ENCODE measurements around the gene SPATA25.
"Not testable (repeated sequence)": the region's sequence is repeated elsewhere in the genome, so short reads cannot be mapped to it uniquely, and the experiment has no call there.

Gene SPATA25

GRCh38 chr20:45904583-45905504 is 17.4 kb upstream of the SPATA25 start:
- Histone ChIP-seq H3K4me3 (ENCODE audit: low read depth in 1 of 2, low read length in 2 of 2) (no peak overlapping the region), H3K4me1 (ENCODE audit: control insufficient read depth in 1 of 2, insufficient read depth in 2 of 2, low read length in 2 of 2) (peaks cover 6 to 7% of the 10 kb centered on the region in 2 donors), H3K27ac (ENCODE audit: low read depth, low read length) (no peak overlapping the region), H3K9ac (ENCODE audit: low read depth in 1 of 2, low read length in 2 of 2) (no peak overlapping the region), H3K9me3 (ENCODE audit: control insufficient read depth in 1 of 2, low read length in 2 of 2) (no peaks in the 10 kb centered on the region), H3K36me3 (ENCODE audit: control insufficient read depth in 1 of 2, insufficient read depth in 2 of 2, low read length in 2 of 2) (peaks cover 0 to 9% of the 10 kb centered on the region in 2 donors), H3K27me3 (ENCODE audit: control insufficient read depth in 1 of 2, insufficient read depth in 2 of 2, low read length in 2 of 2) (no peaks in the 10 kb centered on the region)

- no peaks in the 10 kb centered on the region for H3K9me3 ChIP-seq (ENCODE audit: control insufficient read depth in 1 of 2, low read length in 2 of 2)
- H3K4me1 ChIP-seq (ENCODE audit: control insufficient read depth in 1 of 2, insufficient read depth in 2 of 2, low read length in 2 of 2), result no peaks in the 10 kb centered on the region
- no peaks in the 10 kb centered on the region for H3K27me3 ChIP-seq (ENCODE audit: control insufficient read depth in 1 of 2, insufficient read depth in 2 of 2, low read length in 2 of 2)
- H3K4me3 ChIP-seq (ENCODE audit: low read depth in 1 of 2, low read length in 2 of 2), result no peak overlapping the region
- H3K9ac ChIP-seq (ENCODE audit: low read depth in 1 of 2, low read length in 2 of 2), result no peak overlapping the region
- peaks cover 8 to 27% of the 10 kb centered on the region in 2 donors for H3K36me3 ChIP-seq (ENCODE audit: control insufficient read depth in 1 of 2, insufficient read depth in 2 of 2, low read length in 2 of 2)
- H3K27ac ChIP-seq (ENCODE audit: low read depth, low read length), result no peak overlapping the region
Measured at GRCh38 chr20:45902199-45902701, 14.8 kb upstream of the SPATA25 start.

DNA sequence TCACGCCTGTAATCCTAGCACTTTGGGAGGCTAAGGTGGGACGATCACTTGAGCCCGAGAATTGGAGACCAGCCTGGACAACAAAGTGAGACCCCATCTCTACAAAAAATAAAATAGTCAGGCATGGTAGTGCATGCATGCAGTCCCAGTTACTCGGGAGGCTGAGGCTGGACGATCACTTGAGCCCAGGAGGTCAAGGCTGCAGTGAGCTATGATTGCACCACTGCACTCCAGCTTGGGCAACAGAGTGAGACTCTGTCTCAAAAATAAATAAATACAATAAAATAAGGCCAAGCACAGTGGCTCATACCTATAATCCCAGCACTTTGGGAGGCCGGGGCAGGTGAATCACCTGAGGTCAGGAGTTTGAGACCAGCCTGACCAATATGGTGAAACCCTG is 13.9 kb upstream of the SPATA25 start:
- not testable (repeated sequence) for H3K27ac ChIP-seq (ENCODE audit: low read depth, low read length); H3K9me3 ChIP-seq (ENCODE audit: control insufficient read depth in 1 of 2, low read length in 2 of 2); H3K4me1 ChIP-seq (ENCODE audit: control insufficient read depth in 1 of 2, insufficient read depth in 2 of 2, low read length in 2 of 2); H3K4me3 ChIP-seq (ENCODE audit: low read depth in 1 of 2, low read length in 2 of 2); H3K9ac ChIP-seq (ENCODE audit: low read depth in 1 of 2, low read length in 2 of 2); H3K27me3 ChIP-seq (ENCODE audit: control insufficient read depth in 1 of 2, insufficient read depth in 2 of 2, low read length in 2 of 2)
- H3K36me3 ChIP-seq (ENCODE audit: control insufficient read depth in 1 of 2, insufficient read depth in 2 of 2, low read length in 2 of 2), result peaks cover 16 to 34% of the 10 kb centered on the region in 2 donors

DNA sequence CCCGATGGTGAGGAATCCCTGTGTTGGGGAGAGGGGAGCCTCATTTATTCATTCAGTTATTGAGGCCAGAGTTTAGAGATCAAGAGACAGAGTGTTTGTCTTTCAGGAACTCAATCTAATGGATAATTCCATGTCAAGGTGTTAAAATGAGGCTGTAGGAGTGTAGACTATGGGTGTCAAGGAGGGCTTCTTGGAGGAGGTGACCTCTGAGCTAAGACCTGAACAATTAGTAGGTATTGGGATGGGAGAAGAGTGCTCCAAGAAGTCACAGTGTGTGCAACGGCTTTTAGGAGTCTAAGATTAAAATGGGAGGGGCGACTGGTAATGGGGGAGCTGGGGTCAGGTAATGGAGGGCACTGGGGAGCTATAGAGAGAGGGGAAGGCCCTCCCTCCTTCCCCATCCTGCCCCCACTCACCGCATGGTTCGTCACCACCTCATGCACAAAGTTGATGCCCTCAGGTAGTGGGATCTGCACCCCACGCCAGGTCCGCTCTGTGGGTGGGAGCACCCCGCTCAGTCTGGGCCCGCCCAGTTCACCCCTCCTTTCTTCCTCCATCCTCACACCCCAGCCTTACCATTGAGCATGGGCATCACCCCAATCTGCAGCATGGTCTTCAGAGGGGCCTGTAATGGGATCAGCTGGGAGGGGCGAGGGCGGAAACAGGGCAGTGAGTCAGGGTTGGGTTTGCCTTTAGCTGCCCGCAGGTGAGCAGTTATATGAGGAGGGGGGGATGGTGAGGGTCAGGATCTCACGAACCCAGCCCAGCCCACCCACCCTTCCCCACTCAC is 11.8 kb upstream of the SPATA25 start:
- no peak overlapping the region for H3K9ac ChIP-seq (ENCODE audit: low read depth in 1 of 2, low read length in 2 of 2)
- H3K9me3 ChIP-seq (ENCODE audit: control insufficient read depth in 1 of 2, low read length in 2 of 2), result no peaks in the 10 kb centered on the region
- H3K27ac ChIP-seq (ENCODE audit: low read depth, low read length), result no peak overlapping the region
- H3K4me3 ChIP-seq (ENCODE audit: low read depth in 1 of 2, low read length in 2 of 2), result no peak overlapping the region
- H3K27me3 ChIP-seq (ENCODE audit: control insufficient read depth in 1 of 2, insufficient read depth in 2 of 2, low read length in 2 of 2), result no peaks in the 10 kb centered on the region
- peaks cover 21 to 50% of the 10 kb centered on the region in 2 donors for H3K36me3 ChIP-seq (ENCODE audit: control insufficient read depth in 1 of 2, insufficient read depth in 2 of 2, low read length in 2 of 2)
- H3K4me1 ChIP-seq (ENCODE audit: control insufficient read depth in 1 of 2, insufficient read depth in 2 of 2, low read length in 2 of 2), result no peaks in the 10 kb centered on the region

GRCh38 chr20:45898285-45898684 is 10.9 kb upstream of the SPATA25 start:
- peaks cover 26 to 56% of the 10 kb centered on the region in 2 donors for H3K36me3 ChIP-seq (ENCODE audit: control insufficient read depth in 1 of 2, insufficient read depth in 2 of 2, low read length in 2 of 2)
- H3K27ac ChIP-seq (ENCODE audit: low read depth, low read length), result no peak overlapping the region
- H3K4me1 ChIP-seq (ENCODE audit: control insufficient read depth in 1 of 2, insufficient read depth in 2 of 2, low read length in 2 of 2), result peaks cover under 1 to 2% of the 10 kb centered on the region in 2 donors
- no peaks in the 10 kb centered on the region for H3K27me3 ChIP-seq (ENCODE audit: control insufficient read depth in 1 of 2, insufficient read depth in 2 of 2, low read length in 2 of 2)
- no peak overlapping the region for H3K4me3 ChIP-seq (ENCODE audit: low read depth in 1 of 2, low read length in 2 of 2)
- H3K9me3 ChIP-seq (ENCODE audit: control insufficient read depth in 1 of 2, low read length in 2 of 2), result no peaks in the 10 kb centered on the region
- no peak overlapping the region for H3K9ac ChIP-seq (ENCODE audit: low read depth in 1 of 2, low read length in 2 of 2)

GRCh38 chr20:45897692-45898091 is 10.3 kb upstream of the SPATA25 start:
- Histone ChIP-seq H3K27ac (ENCODE audit: low read depth, low read length) (no peak overlapping the region), H3K4me1 (ENCODE audit: control insufficient read depth in 1 of 2, insufficient read depth in 2 of 2, low read length in 2 of 2) (peaks cover 6 to 8% of the 10 kb centered on the region in 2 donors), H3K4me3 (ENCODE audit: low read depth in 1 of 2, low read length in 2 of 2) (no peak overlapping the region), H3K36me3 (ENCODE audit: control insufficient read depth in 1 of 2, insufficient read depth in 2 of 2, low read length in 2 of 2) (peaks cover 26 to 61% of the 10 kb centered on the region in 2 donors), H3K27me3 (ENCODE audit: control insufficient read depth in 1 of 2, insufficient read depth in 2 of 2, low read length in 2 of 2) (no peaks in the 10 kb centered on the region), H3K9ac (ENCODE audit: low read depth in 1 of 2, low read length in 2 of 2) (no peak overlapping the region), H3K9me3 (ENCODE audit: control insufficient read depth in 1 of 2, low read length in 2 of 2) (no peaks in the 10 kb centered on the region)

DNA sequence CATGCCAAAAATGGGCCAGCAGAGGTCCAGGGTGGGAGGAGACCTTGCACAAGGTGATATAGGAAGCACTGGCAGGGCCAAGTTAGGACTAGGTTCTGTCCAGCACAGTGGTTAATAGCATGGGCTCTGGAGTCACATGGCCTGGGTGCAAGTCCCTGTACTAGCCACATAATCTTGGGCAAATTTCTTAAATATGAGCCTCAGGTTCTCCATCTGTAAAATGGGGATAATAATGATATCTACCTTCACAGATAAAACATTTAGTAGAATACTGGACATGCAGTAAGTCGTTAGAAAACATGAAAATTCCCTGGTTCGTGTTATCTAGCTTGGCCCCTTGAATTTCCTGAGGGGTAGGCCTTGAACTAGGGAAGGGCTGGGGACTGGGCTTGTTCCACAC is 9.9 kb upstream of the SPATA25 start:
- H3K27me3 ChIP-seq (ENCODE audit: control insufficient read depth in 1 of 2, insufficient read depth in 2 of 2, low read length in 2 of 2), result no peaks in the 10 kb centered on the region
- H3K9me3 ChIP-seq (ENCODE audit: control insufficient read depth in 1 of 2, low read length in 2 of 2), result no peaks in the 10 kb centered on the region
- peaks cover 10 to 12% of the 10 kb centered on the region in 2 donors for H3K4me1 ChIP-seq (ENCODE audit: control insufficient read depth in 1 of 2, insufficient read depth in 2 of 2, low read length in 2 of 2)
- H3K27ac ChIP-seq (ENCODE audit: low read depth, low read length), result no peak overlapping the region
- no peak overlapping the region for H3K4me3 ChIP-seq (ENCODE audit: low read depth in 1 of 2, low read length in 2 of 2)
- H3K9ac ChIP-seq (ENCODE audit: low read depth in 1 of 2, low read length in 2 of 2), result no peak overlapping the region
- H3K36me3 ChIP-seq (ENCODE audit: control insufficient read depth in 1 of 2, insufficient read depth in 2 of 2, low read length in 2 of 2), result peaks cover 26 to 63% of the 10 kb centered on the region in 2 donors

DNA sequence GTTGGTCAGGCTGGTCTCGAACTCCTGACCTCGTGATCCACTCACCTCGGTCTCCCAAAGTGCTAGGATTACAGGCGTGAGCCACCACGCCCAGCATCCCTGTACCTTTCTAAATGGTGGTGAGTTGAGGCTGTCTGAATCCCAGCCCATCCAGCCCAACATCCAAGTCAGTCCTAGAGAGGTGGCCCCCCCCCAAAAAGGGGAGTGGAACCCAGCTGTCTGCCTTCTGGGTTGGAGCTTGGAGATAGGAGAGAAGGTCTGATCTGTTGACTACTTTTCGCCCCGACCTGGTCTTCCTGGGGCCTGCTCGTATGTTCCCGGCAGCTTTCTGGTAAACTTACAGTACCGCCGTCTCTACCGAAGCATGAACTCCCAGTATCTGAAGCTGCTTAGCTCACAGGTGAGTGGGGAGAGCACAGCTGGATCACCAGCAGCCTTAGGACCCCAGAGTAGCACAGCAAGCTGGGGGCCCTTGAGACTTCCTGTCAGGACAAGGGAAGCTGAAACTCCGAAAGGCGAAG is 9.3 kb upstream of the SPATA25 start:
- Histone ChIP-seq H3K9me3 (ENCODE audit: control insufficient read depth in 1 of 2, low read length in 2 of 2) (no peaks in the 10 kb centered on the region), H3K27ac (ENCODE audit: low read depth, low read length) (no peak overlapping the region), H3K4me3 (ENCODE audit: low read depth in 1 of 2, low read length in 2 of 2) (no peak overlapping the region), H3K4me1 (ENCODE audit: control insufficient read depth in 1 of 2, insufficient read depth in 2 of 2, low read length in 2 of 2) (peaks cover 16 to 17% of the 10 kb centered on the region in 2 donors), H3K27me3 (ENCODE audit: control insufficient read depth in 1 of 2, insufficient read depth in 2 of 2, low read length in 2 of 2) (no peaks in the 10 kb centered on the region), H3K9ac (ENCODE audit: low read depth in 1 of 2, low read length in 2 of 2) (no peak overlapping the region), H3K36me3 (ENCODE audit: control insufficient read depth in 1 of 2, insufficient read depth in 2 of 2, low read length in 2 of 2) (peaks cover 26 to 63% of the 10 kb centered on the region in 2 donors)

DNA sequence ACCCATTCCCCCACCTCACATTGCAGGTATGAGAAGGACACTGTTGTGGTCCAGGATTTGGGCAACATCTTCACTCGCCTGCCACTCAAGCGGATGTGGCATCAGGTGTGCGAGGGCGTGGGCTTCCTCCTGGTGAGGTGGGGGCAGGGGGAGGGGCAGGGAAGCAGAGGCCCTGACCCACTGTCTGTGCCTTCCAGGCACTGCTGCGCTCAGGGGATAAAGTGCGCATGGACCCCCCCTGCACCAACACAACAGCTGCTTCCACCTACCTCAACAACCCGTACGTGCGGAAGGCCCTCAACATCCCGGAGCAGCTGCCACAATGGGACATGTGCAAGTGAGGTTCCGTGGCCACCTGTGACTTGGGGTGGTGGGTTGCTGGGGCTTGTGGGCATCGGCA is 7.4 kb upstream of the SPATA25 start:
- H3K9ac ChIP-seq (ENCODE audit: low read depth in 1 of 2, low read length in 2 of 2), result no peak overlapping the region
- no peaks in the 10 kb centered on the region for H3K27me3 ChIP-seq (ENCODE audit: control insufficient read depth in 1 of 2, insufficient read depth in 2 of 2, low read length in 2 of 2)
- no peaks in the 10 kb centered on the region for H3K9me3 ChIP-seq (ENCODE audit: control insufficient read depth in 1 of 2, low read length in 2 of 2)
- H3K36me3 ChIP-seq (ENCODE audit: control insufficient read depth in 1 of 2, insufficient read depth in 2 of 2, low read length in 2 of 2), result peaks cover 26 to 57% of the 10 kb centered on the region in 2 donors
- no peak overlapping the region for H3K4me3 ChIP-seq (ENCODE audit: low read depth in 1 of 2, low read length in 2 of 2)
- peaks cover 20 to 29% of the 10 kb centered on the region in 2 donors for H3K4me1 ChIP-seq (ENCODE audit: control insufficient read depth in 1 of 2, insufficient read depth in 2 of 2, low read length in 2 of 2)
- H3K27ac ChIP-seq (ENCODE audit: low read depth, low read length), result no peak overlapping the region

GRCh38 chr20:45893831-45894230 is 6.4 kb upstream of the SPATA25 start:
- Histone ChIP-seq H3K9ac (ENCODE audit: low read depth in 1 of 2, low read length in 2 of 2) (no peak overlapping the region), H3K4me1 (ENCODE audit: control insufficient read depth in 1 of 2, insufficient read depth in 2 of 2, low read length in 2 of 2) (peaks cover 24 to 36% of the 10 kb centered on the region in 2 donors), H3K36me3 (ENCODE audit: control insufficient read depth in 1 of 2, insufficient read depth in 2 of 2, low read length in 2 of 2) (peaks cover 26 to 53% of the 10 kb centered on the region in 2 donors), H3K9me3 (ENCODE audit: control insufficient read depth in 1 of 2, low read length in 2 of 2) (no peaks in the 10 kb centered on the region), H3K27ac (ENCODE audit: low read depth, low read length) (no peak overlapping the region), H3K4me3 (ENCODE audit: low read depth in 1 of 2, low read length in 2 of 2) (no peak overlapping the region), H3K27me3 (ENCODE audit: control insufficient read depth in 1 of 2, insufficient read depth in 2 of 2, low read length in 2 of 2) (no peaks in the 10 kb centered on the region)
